Thyroid gland (tissue), 4 donors: ENCODE results near the gene WWP2.

ENCODE experiments used
- POLR2A ChIP-seq, 2 donors: fragments of 450-650 bp; IDR thresholded peaks; one replicate each; pipeline ENCODE4 v1.6.1; 2017; ENCODE audit warnings: antibody characterized with exemption in 2 of 2, mild to moderate bottlenecking in 2 of 2, moderate library complexity in 1 of 2
- TF ChIP-seq, protein P1 (sequence below), 6 experiments: fragments of 200-600 bp in 3 of 6; fragments of 450-650 bp in 3 of 6; sonication (generic) in 3 of 6; IDR thresholded peaks; one replicate each; pipeline ENCODE4 v1.5.1; 2016 to 2019; ENCODE audit warnings: antibody characterized with exemption in 6 of 6, mild to moderate bottlenecking in 2 of 6, inconsistent platforms in 1 of 6, moderate library complexity in 1 of 6

DNA sequence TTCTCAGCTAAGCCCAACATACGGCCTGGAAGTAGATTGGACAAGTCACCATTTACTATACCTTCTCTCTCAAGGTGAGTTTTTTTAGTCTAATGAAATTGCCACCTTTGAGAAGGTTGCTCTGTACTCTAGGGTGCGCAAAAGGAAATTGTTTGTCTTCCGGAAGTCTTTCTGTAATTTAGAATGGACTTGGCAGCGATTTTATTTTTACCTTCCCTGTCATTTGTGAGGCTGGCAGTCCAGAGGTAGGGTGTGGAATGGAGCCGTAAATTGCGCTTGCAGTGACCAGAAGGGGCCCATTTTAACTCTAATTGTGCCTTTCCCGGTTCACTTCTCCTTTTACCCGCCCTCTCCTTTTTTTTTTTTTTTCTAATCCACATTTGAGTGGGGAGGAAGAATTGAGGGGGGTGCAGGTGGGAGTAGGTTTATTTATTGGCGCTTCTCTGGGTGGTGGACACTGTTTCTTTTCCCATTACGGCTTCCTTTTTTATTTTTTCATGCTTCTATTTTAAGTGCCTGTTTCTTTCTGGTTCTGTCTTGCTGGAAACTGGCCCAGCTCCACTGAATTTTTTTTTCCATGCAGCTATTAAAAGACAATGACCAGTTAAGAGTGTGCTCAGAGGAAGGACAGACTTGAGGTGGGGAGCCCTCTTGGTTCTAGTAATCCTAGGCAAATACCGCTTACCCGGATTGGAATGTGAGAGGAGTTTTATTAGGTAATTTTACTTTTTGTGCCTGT, 99.3 kb downstream of the WWP2 start:
- TF ChIP-seq, protein P1, sequence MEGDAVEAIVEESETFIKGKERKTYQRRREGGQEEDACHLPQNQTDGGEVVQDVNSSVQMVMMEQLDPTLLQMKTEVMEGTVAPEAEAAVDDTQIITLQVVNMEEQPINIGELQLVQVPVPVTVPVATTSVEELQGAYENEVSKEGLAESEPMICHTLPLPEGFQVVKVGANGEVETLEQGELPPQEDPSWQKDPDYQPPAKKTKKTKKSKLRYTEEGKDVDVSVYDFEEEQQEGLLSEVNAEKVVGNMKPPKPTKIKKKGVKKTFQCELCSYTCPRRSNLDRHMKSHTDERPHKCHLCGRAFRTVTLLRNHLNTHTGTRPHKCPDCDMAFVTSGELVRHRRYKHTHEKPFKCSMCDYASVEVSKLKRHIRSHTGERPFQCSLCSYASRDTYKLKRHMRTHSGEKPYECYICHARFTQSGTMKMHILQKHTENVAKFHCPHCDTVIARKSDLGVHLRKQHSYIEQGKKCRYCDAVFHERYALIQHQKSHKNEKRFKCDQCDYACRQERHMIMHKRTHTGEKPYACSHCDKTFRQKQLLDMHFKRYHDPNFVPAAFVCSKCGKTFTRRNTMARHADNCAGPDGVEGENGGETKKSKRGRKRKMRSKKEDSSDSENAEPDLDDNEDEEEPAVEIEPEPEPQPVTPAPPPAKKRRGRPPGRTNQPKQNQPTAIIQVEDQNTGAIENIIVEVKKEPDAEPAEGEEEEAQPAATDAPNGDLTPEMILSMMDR (IDR thresholded peaks at IDR 0.05), result no peak
- peak in 1 of 2 donors; percentile 46 for TF ChIP-seq POLR2A (IDR thresholded peaks at IDR 0.05)
